HEK293 (cell line): ENCODE data around the gene ASIC4.

Experiments
- CTCF ChIA-PET: fragments of 350-600 bp; formaldehyde crosslinking; extraction: SDS; loops from one replicate; lab custom pipeline; 2021; ENCODE audit warnings: antibody characterized with exemption; lab: Yijun Ruan, JAX
- POLR2A ChIA-PET: fragments of 300-600 bp; formaldehyde crosslinking; extraction: SDS; loops from one replicate; lab custom pipeline; 2020; ENCODE audit warnings: antibody characterized with exemption, inconsistent platforms; lab: Yijun Ruan, JAX
- H3K27ac ChIP-seq: fragments of 200-500 bp; sonication (Bioruptor generic); 2 replicates; pipeline ENCODE4 v1.5.1; 2014; ENCODE audit warnings: low read depth, low read length, control low read depth, inconsistent platforms; ENCODE audit errors: extremely low read depth
- H3K36me3 ChIP-seq, 2 experiments: fragments of 200-500 bp in 1 of 2; sonication (Bioruptor generic) in 1 of 2; 1 replicate in 1 of 2; 2 replicates in 1 of 2; pipeline ENCODE4 v1.5.1; 2014 to 2017; ENCODE audit warnings: inconsistent platforms in 2 of 2, low read length in 2 of 2; ENCODE audit not compliant: control insufficient read depth in 2 of 2, insufficient read depth in 1 of 2
- H3K4me1 ChIP-seq: fragments of 200-500 bp; sonication (Bioruptor generic); 2 replicates; pipeline ENCODE4 v1.5.1; 2014; ENCODE audit warnings: mild to moderate bottlenecking, low read length, inconsistent platforms; ENCODE audit not compliant: control insufficient read depth, insufficient read depth
- H3K4me3 ChIP-seq: 2 replicates; pipeline ENCODE4 v1.5.1; 2011; ENCODE audit warnings: low read depth, mild to moderate bottlenecking, control low read depth, low read length, moderate library complexity
- H3K9me3 ChIP-seq: fragments of 200-500 bp; sonication (Bioruptor generic); 2 replicates; pipeline ENCODE4 v1.5.1; 2014; ENCODE audit warnings: low read depth, low read length, inconsistent platforms; ENCODE audit not compliant: control insufficient read depth, insufficient read depth
- ELK4 ChIP-seq: IDR thresholded peaks from 2 replicates; pipeline ENCODE4 v1.6.1; 2011; ENCODE audit warnings: mild to moderate bottlenecking, low read depth, low read length, borderline replicate concordance
- HIC1 ChIP-seq: fragments of 450-650 bp; formaldehyde crosslinking; IDR thresholded peaks from 2 replicates; pipeline ENCODE4 v1.5.1; 2016; ENCODE audit warnings: missing biosample characterization, missing genetic modification characterization
- KLF10 ChIP-seq: fragments of 450-650 bp; IDR thresholded peaks from 2 replicates; pipeline ENCODE4 v1.5.1; 2018; ENCODE audit warnings: missing biosample characterization, mild to moderate bottlenecking, missing genetic modification characterization
- PRDM1 ChIP-seq: fragments of 450-650 bp; formaldehyde crosslinking; IDR thresholded peaks from 2 replicates; pipeline ENCODE4; 2016; ENCODE audit warnings: missing biosample characterization, missing genetic modification characterization
- SCRT1 ChIP-seq: fragments of 450-650 bp; formaldehyde crosslinking; IDR thresholded peaks from 2 replicates; pipeline ENCODE4 v1.5.1; 2016; ENCODE audit warnings: missing biosample characterization, missing genetic modification characterization, borderline replicate concordance
- SP2 ChIP-seq: fragments of 450-650 bp; formaldehyde crosslinking; IDR thresholded peaks from 2 replicates; pipeline ENCODE4 v1.5.1; 2016; ENCODE audit warnings: missing biosample characterization, missing genetic modification characterization
- SP3 ChIP-seq: fragments of 450-650 bp; formaldehyde crosslinking; IDR thresholded peaks from 2 replicates; pipeline ENCODE4 v1.5.1; 2016; ENCODE audit warnings: missing biosample characterization, missing genetic modification characterization
- SP7 ChIP-seq: fragments of 450-650 bp; formaldehyde crosslinking; IDR thresholded peaks from 2 replicates; pipeline ENCODE4 v1.5.1; 2016; ENCODE audit warnings: missing biosample characterization, missing genetic modification characterization
- ZNF214 ChIP-seq: fragments of 450-650 bp; formaldehyde crosslinking; IDR thresholded peaks from 2 replicates; pipeline ENCODE4 v1.5.1; 2017; ENCODE audit warnings: missing biosample characterization, mild to moderate bottlenecking, missing genetic modification characterization, borderline replicate concordance
- ZNF23 ChIP-seq: fragments of 450-650 bp; formaldehyde crosslinking; IDR thresholded peaks from 2 replicates; pipeline ENCODE4 v1.5.1; 2016; ENCODE audit warnings: missing biosample characterization, missing genetic modification characterization, borderline replicate concordance
- ZNF266 ChIP-seq: fragments of 450-650 bp; formaldehyde crosslinking; IDR thresholded peaks from 2 replicates; pipeline ENCODE4 v1.5.1; 2016; ENCODE audit warnings: missing biosample characterization, missing genetic modification characterization, low read depth
- ZNF292 ChIP-seq: fragments of 450-650 bp; formaldehyde crosslinking; IDR thresholded peaks from 2 replicates; pipeline ENCODE4 v1.5.1; 2016; ENCODE audit warnings: low read depth, missing biosample characterization, missing genetic modification characterization, borderline replicate concordance
- ZNF48 ChIP-seq: fragments of 450-650 bp; formaldehyde crosslinking; IDR thresholded peaks from 2 replicates; pipeline ENCODE4 v1.5.1; 2016; ENCODE audit warnings: missing biosample characterization, missing genetic modification characterization
- ZNF510 ChIP-seq: fragments of 450-650 bp; formaldehyde crosslinking; IDR thresholded peaks from 2 replicates; pipeline ENCODE4 v1.5.1; 2018; ENCODE audit warnings: mild to moderate bottlenecking, missing genetic modification characterization, missing biosample characterization; ENCODE audit not compliant: insufficient replicate concordance
- ZNF555 ChIP-seq: fragments of 450-650 bp; formaldehyde crosslinking; conservative IDR thresholded peaks from 2 replicates; pipeline ENCODE4 v1.5.1; 2017; ENCODE audit warnings: missing biosample characterization, mild to moderate bottlenecking, missing genetic modification characterization, inconsistent platforms
- ZNF600 ChIP-seq: fragments of 450-650 bp; formaldehyde crosslinking; IDR thresholded peaks from 2 replicates; pipeline ENCODE4 v1.5.1; 2016; ENCODE audit warnings: missing biosample characterization, missing genetic modification characterization
- ZNF610 ChIP-seq: fragments of 450-650 bp; formaldehyde crosslinking; IDR thresholded peaks from 2 replicates; pipeline ENCODE4 v1.5.1; 2016; ENCODE audit warnings: missing biosample characterization, missing genetic modification characterization, borderline replicate concordance
- ZNF792 ChIP-seq: fragments of 450-650 bp; formaldehyde crosslinking; IDR thresholded peaks from 2 replicates; pipeline ENCODE4 v1.5.1; 2016; ENCODE audit warnings: missing biosample characterization, missing genetic modification characterization
- ZSCAN16 ChIP-seq: fragments of 450-650 bp; formaldehyde crosslinking; IDR thresholded peaks from 2 replicates; pipeline ENCODE4 v1.5.1; 2016; ENCODE audit warnings: missing biosample characterization, missing genetic modification characterization
- TF ChIP-seq, protein P1 (sequence below): fragments of 450-650 bp; formaldehyde crosslinking; IDR thresholded peaks from 2 replicates; pipeline ENCODE4 v1.5.1; 2017; ENCODE audit warnings: missing biosample characterization, missing genetic modification characterization

ASIC4 gene

GRCh38 chr2:219477815-219478214, 36.5 kb upstream of the ASIC4 start:
- no peak overlapping the region for H3K4me3 ChIP-seq
- peaks cover 0 to 23% of the 10 kb centered on the region in 2 experiments; a peak in 1 of 3 replicates for H3K36me3 ChIP-seq
- TF ChIP-seq ZNF214 (tag by site-specific recombination) (no peak), ZNF600 (tag by site-specific recombination) (no peak), ZNF48 (tag by site-specific recombination) (no peak), ELK4 (no peak), ZNF292 (tag by site-specific recombination) (no peak), SP3 (tag by site-specific recombination) (no peak), PRDM1 (tag by site-specific recombination) (no peak), ZNF555 (tag by site-specific recombination) (no peak), HIC1 (no peak), ZNF510 (tag by site-specific recombination) (no peak), ZNF23 (tag by site-specific recombination) (no peak), ZNF610 (tag by site-specific recombination) (no peak), KLF10 (tag by site-specific recombination) (no peak), SP2 (tag by site-specific recombination) (no peak), ZSCAN16 (tag by site-specific recombination) (no peak), SCRT1 (no peak), SP7 (tag by site-specific recombination) (no peak)
- TF ChIP-seq, protein P1, sequence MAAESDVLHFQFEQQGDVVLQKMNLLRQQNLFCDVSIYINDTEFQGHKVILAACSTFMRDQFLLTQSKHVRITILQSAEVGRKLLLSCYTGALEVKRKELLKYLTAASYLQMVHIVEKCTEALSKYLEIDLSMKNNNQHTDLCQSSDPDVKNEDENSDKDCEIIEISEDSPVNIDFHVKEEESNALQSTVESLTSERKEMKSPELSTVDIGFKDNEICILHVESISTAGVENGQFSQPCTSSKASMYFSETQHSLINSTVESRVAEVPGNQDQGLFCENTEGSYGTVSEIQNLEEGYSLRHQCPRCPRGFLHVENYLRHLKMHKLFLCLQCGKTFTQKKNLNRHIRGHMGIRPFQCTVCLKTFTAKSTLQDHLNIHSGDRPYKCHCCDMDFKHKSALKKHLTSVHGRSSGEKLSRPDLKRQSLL = no peak
- 0 out of 2 replicates have a peak, but pooled peaks cover 2% of the 10 kb centered on the region for H3K4me1 ChIP-seq
- POLR2A ChIA-PET = no interaction called here
- no peaks in the 10 kb centered on the region for H3K9me3 ChIP-seq
- H3K27ac ChIP-seq = no peak overlapping the region
- CTCF ChIA-PET = interaction anchor here (0.9 to 10.6 kb wide), 9 partner anchors 9 to 75 kb away, joined by 3 to 156 read pairs (median 14); partner anchors contain the start of gene GMPPA

GRCh38 chr2:219478916-219479315, 35.4 kb upstream of the ASIC4 start:
- ChIA-PET CTCF (interaction anchor here (0.8 to 10.6 kb wide), 7 partner anchors 11 to 76 kb away, joined by 3 to 156 read pairs (median 9); a partner anchor contains a TSS), POLR2A (no interaction called here)

More at GRCh38 chr2:219478916-219479315, 35.4 kb upstream of the ASIC4 start:
- Histone ChIP-seq H3K36me3 (peaks cover 0 to 15% of the 10 kb centered on the region in 2 experiments; a peak in 1 of 3 replicates), H3K4me1 (0 out of 2 replicates have a peak, but pooled peaks cover 2% of the 10 kb centered on the region), H3K4me3 (no peak overlapping the region), H3K9me3 (no peaks in the 10 kb centered on the region), H3K27ac (no peak overlapping the region)
- no peak for TF ChIP-seq ZNF792 (tag by site-specific recombination)
- no peak for TF ChIP-seq ZNF266 (tag by site-specific recombination)
- 0 out of 2 replicates have a peak, but pooled peaks have one; percentile 25 for TF ChIP-seq HIC1
